IPS-15b (cell line): ENCODE results near the gene ARHGAP18.

ENCODE experiments used
- H3K27me3 ChIP-seq: one replicate; pipeline ENCODE4 v1.6.1; 2013; ENCODE audit warnings: low read length; ENCODE audit not compliant: control insufficient read depth, insufficient read depth
- H3K36me3 ChIP-seq: one replicate; pipeline ENCODE4 v1.6.1; 2013; ENCODE audit warnings: low read length; ENCODE audit not compliant: control insufficient read depth, insufficient read depth
- H3K4me1 ChIP-seq: one replicate; pipeline ENCODE4 v1.6.1; 2013; ENCODE audit warnings: mild to moderate bottlenecking, low read length; ENCODE audit not compliant: control insufficient read depth, insufficient read depth
- H3K4me3 ChIP-seq: one replicate; pipeline ENCODE4 v1.5.1; 2013; ENCODE audit warnings: low read depth, low read length
- H3K9ac ChIP-seq: one replicate; pipeline ENCODE4 v1.6.1; 2013; ENCODE audit warnings: low read depth, mild to moderate bottlenecking, low read length
- H3K9me3 ChIP-seq: one replicate; pipeline ENCODE4 v1.6.1; 2013; ENCODE audit warnings: mild to moderate bottlenecking, low read length; ENCODE audit not compliant: control insufficient read depth, insufficient read depth

The ARHGAP18 gene

GRCh38 chr6:129672881-129673631 is 36.9 kb downstream of the ARHGAP18 start:
- H3K4me1 ChIP-seq, result peaks cover 10% of the 10 kb centered on the region
- no peak overlapping the region for H3K4me3 ChIP-seq
- no peaks in the 10 kb centered on the region for H3K9me3 ChIP-seq
- H3K9ac ChIP-seq, result no peak overlapping the region
- no peaks in the 10 kb centered on the region for H3K36me3 ChIP-seq
- no peaks in the 10 kb centered on the region for H3K27me3 ChIP-seq

GRCh38 chr6:129672341-129672682 is 37.7 kb downstream of the ARHGAP18 start:
- Histone ChIP-seq H3K9me3 (no peaks in the 10 kb centered on the region), H3K4me1 (peaks cover 10% of the 10 kb centered on the region), H3K36me3 (no peaks in the 10 kb centered on the region), H3K27me3 (no peaks in the 10 kb centered on the region), H3K9ac (no peak overlapping the region), H3K4me3 (no peak overlapping the region)

- Histone ChIP-seq H3K9me3 (no peaks in the 10 kb centered on the region), H3K9ac (no peak overlapping the region), H3K4me1 (peaks cover 10% of the 10 kb centered on the region), H3K36me3 (no peaks in the 10 kb centered on the region), H3K27me3 (no peaks in the 10 kb centered on the region), H3K4me3 (no peak overlapping the region)
These were observed 38.3 kb downstream of the ARHGAP18 start for GRCh38 chr6:129671442-129672340.

- H3K9me3 ChIP-seq, result no peaks in the 10 kb centered on the region
- H3K27me3 ChIP-seq, result no peaks in the 10 kb centered on the region
- peaks cover 10% of the 10 kb centered on the region for H3K4me1 ChIP-seq
- H3K36me3 ChIP-seq, result no peaks in the 10 kb centered on the region
- no peak overlapping the region for H3K4me3 ChIP-seq
- H3K9ac ChIP-seq, result no peak overlapping the region
These were observed 39.3 kb downstream of the ARHGAP18 start for GRCh38 chr6:129670634-129671033.

GRCh38 chr6:129667621-129668020 is 42.4 kb downstream of the ARHGAP18 start:
- Histone ChIP-seq H3K36me3 (no peaks in the 10 kb centered on the region), H3K9ac (no peak overlapping the region), H3K9me3 (no peaks in the 10 kb centered on the region), H3K4me1 (peaks cover 10% of the 10 kb centered on the region), H3K27me3 (no peaks in the 10 kb centered on the region), H3K4me3 (no peak overlapping the region)

- Histone ChIP-seq H3K4me1 (peaks cover 10% of the 10 kb centered on the region), H3K27me3 (no peaks in the 10 kb centered on the region), H3K36me3 (no peaks in the 10 kb centered on the region), H3K4me3 (no peak overlapping the region), H3K9me3 (no peaks in the 10 kb centered on the region), H3K9ac (no peak overlapping the region)
These were observed 42.9 kb downstream of the ARHGAP18 start for GRCh38 chr6:129667034-129667433.

- Histone ChIP-seq H3K9ac (no peak overlapping the region), H3K4me3 (no peak overlapping the region), H3K4me1 (peaks cover 6% of the 10 kb centered on the region), H3K9me3 (no peaks in the 10 kb centered on the region), H3K36me3 (no peaks in the 10 kb centered on the region), H3K27me3 (no peaks in the 10 kb centered on the region)
These were observed 44.4 kb downstream of the ARHGAP18 start for GRCh38 chr6:129665555-129665954.

- Histone ChIP-seq H3K36me3 (no peaks in the 10 kb centered on the region), H3K4me1 (no peaks in the 10 kb centered on the region), H3K27me3 (no peaks in the 10 kb centered on the region), H3K4me3 (no peak overlapping the region), H3K9ac (no peak overlapping the region), H3K9me3 (no peaks in the 10 kb centered on the region)
These were observed 46.4 kb downstream of the ARHGAP18 start for GRCh38 chr6:129663531-129663930.

- Histone ChIP-seq H3K36me3 (no peaks in the 10 kb centered on the region), H3K4me1 (no peaks in the 10 kb centered on the region), H3K27me3 (no peaks in the 10 kb centered on the region), H3K9me3 (no peaks in the 10 kb centered on the region), H3K9ac (no peak overlapping the region), H3K4me3 (no peak overlapping the region)
These were observed 47.0 kb downstream of the ARHGAP18 start for GRCh38 chr6:129662980-129663431.

- Histone ChIP-seq H3K27me3 (no peaks in the 10 kb centered on the region), H3K9me3 (no peaks in the 10 kb centered on the region), H3K4me3 (no peak overlapping the region), H3K36me3 (no peaks in the 10 kb centered on the region), H3K4me1 (no peaks in the 10 kb centered on the region), H3K9ac (no peak overlapping the region)
These were observed 47.6 kb downstream of the ARHGAP18 start for GRCh38 chr6:129662406-129662766.

GRCh38 chr6:129661536-129662405 is 48.2 kb downstream of the ARHGAP18 start:
- no peaks in the 10 kb centered on the region for H3K4me1 ChIP-seq
- no peak overlapping the region for H3K9ac ChIP-seq
- no peaks in the 10 kb centered on the region for H3K27me3 ChIP-seq
- H3K9me3 ChIP-seq, result no peaks in the 10 kb centered on the region
- H3K36me3 ChIP-seq, result no peaks in the 10 kb centered on the region
- no peak overlapping the region for H3K4me3 ChIP-seq
